ENCODE data around the gene RBMS1. TPM values are rescaled to one million over a fixed set of nuclear protein-coding genes. Genes with fewer than 3 reads are reported as not detected.

Gene RBMS1
- total RNA-seq, 1 donor from 2014 or later: 42.2 TPM

- H3K36me3 Mint-ChIP-seq (ENCODE audit: low read depth): peaks cover 64% of the 10 kb centered on the region
- H3K27me3 Mint-ChIP-seq (ENCODE audit: low read depth): no peaks in the 10 kb centered on the region
- DNase-seq (ENCODE audit: low spot score): no peak
- peaks cover 59% of the 10 kb centered on the region for H3K4me1 Mint-ChIP-seq (ENCODE audit: low read depth)
- H3K9me3 Mint-ChIP-seq: no peaks in the 10 kb centered on the region
- peak overlapping the region; percentile 52 for H3K27ac Mint-ChIP-seq
- H3K4me3 Mint-ChIP-seq (ENCODE audit: low read depth): no peak overlapping the region
- intact Hi-C loops (cut with micrococcal nuclease): no loop called here
Observed at GRCh38 chr2:160299540-160299939, 194.1 kb downstream of the RBMS1 start.

- Mint-ChIP-seq H3K4me3 (ENCODE audit: low read depth) (no peak overlapping the region), H3K27ac (no peak overlapping the region), H3K27me3 (ENCODE audit: low read depth) (no peaks in the 10 kb centered on the region), H3K9me3 (no peaks in the 10 kb centered on the region), H3K36me3 (ENCODE audit: low read depth) (peaks cover 68% of the 10 kb centered on the region), H3K4me1 (ENCODE audit: low read depth) (peaks cover 65% of the 10 kb centered on the region)
- no peak for DNase-seq (ENCODE audit: low spot score)
- intact Hi-C loops (cut with micrococcal nuclease): no loop called here
Observed at GRCh38 chr2:160298960-160299359, 194.6 kb downstream of the RBMS1 start.

GRCh38 chr2:160295519-160296207 is 197.9 kb downstream of the RBMS1 start:
- no peak for DNase-seq (ENCODE audit: low spot score)
- H3K27me3 Mint-ChIP-seq (ENCODE audit: low read depth): no peaks in the 10 kb centered on the region
- no peak overlapping the region for H3K4me3 Mint-ChIP-seq (ENCODE audit: low read depth)
- H3K4me1 Mint-ChIP-seq (ENCODE audit: low read depth): peaks cover 58% of the 10 kb centered on the region
- no peaks in the 10 kb centered on the region for H3K9me3 Mint-ChIP-seq
- H3K27ac Mint-ChIP-seq: no peak overlapping the region
- peaks cover 83% of the 10 kb centered on the region for H3K36me3 Mint-ChIP-seq (ENCODE audit: low read depth)
- intact Hi-C loops (cut with micrococcal nuclease): loop anchor here (2.0 kb wide), 1 partner anchor 75 kb away; no protein-coding TSS in a partner anchor

GRCh38 chr2:160294889-160295288 is 198.7 kb downstream of the RBMS1 start:
- Mint-ChIP-seq H3K9me3 (no peaks in the 10 kb centered on the region), H3K27me3 (ENCODE audit: low read depth) (no peaks in the 10 kb centered on the region), H3K4me1 (ENCODE audit: low read depth) (peaks cover 53% of the 10 kb centered on the region), H3K4me3 (ENCODE audit: low read depth) (no peak overlapping the region), H3K36me3 (ENCODE audit: low read depth) (peaks cover 80% of the 10 kb centered on the region), H3K27ac (no peak overlapping the region)
- intact Hi-C loops (cut with micrococcal nuclease): loop anchor here (2.0 to 5.0 kb wide), 2 partner anchors 37 to 74 kb away; no protein-coding TSS in a partner anchor
- DNase-seq (ENCODE audit: low spot score): no peak

- intact Hi-C loops (cut with micrococcal nuclease): loop anchor here (2.0 to 5.0 kb wide), 2 partner anchors 38 to 74 kb away; no protein-coding TSS in a partner anchor
- H3K27ac Mint-ChIP-seq: no peak overlapping the region
- H3K27me3 Mint-ChIP-seq (ENCODE audit: low read depth): no peaks in the 10 kb centered on the region
- H3K36me3 Mint-ChIP-seq (ENCODE audit: low read depth): peaks cover 78% of the 10 kb centered on the region
- no peaks in the 10 kb centered on the region for H3K9me3 Mint-ChIP-seq
- H3K4me1 Mint-ChIP-seq (ENCODE audit: low read depth): peaks cover 48% of the 10 kb centered on the region
- no peak overlapping the region for H3K4me3 Mint-ChIP-seq (ENCODE audit: low read depth)
- no peak for DNase-seq (ENCODE audit: low spot score)
Observed at GRCh38 chr2:160294339-160294803, 199.2 kb downstream of the RBMS1 start.

GRCh38 chr2:160293391-160294091 is 200.1 kb downstream of the RBMS1 start:
- Mint-ChIP-seq H3K9me3 (no peaks in the 10 kb centered on the region), H3K36me3 (ENCODE audit: low read depth) (peaks cover 72% of the 10 kb centered on the region)

GRCh38 chr2:160292225-160292624 is 201.4 kb downstream of the RBMS1 start:
- intact Hi-C loops (cut with micrococcal nuclease): loop anchor here (5.0 kb wide), 1 partner anchor 40 kb away; no protein-coding TSS in a partner anchor
- H3K9me3 Mint-ChIP-seq: no peaks in the 10 kb centered on the region
- H3K4me1 Mint-ChIP-seq (ENCODE audit: low read depth): peaks cover 32% of the 10 kb centered on the region
- H3K36me3 Mint-ChIP-seq (ENCODE audit: low read depth): peaks cover 66% of the 10 kb centered on the region
- DNase-seq (ENCODE audit: low spot score): no peak
- H3K27me3 Mint-ChIP-seq (ENCODE audit: low read depth): no peaks in the 10 kb centered on the region
- H3K27ac Mint-ChIP-seq: no peak overlapping the region
- no peak overlapping the region for H3K4me3 Mint-ChIP-seq (ENCODE audit: low read depth)

More at GRCh38 chr2:160293391-160294091, 200.1 kb downstream of the RBMS1 start:
- Mint-ChIP-seq H3K4me1 (ENCODE audit: low read depth) (peaks cover 44% of the 10 kb centered on the region), H3K27me3 (ENCODE audit: low read depth) (no peaks in the 10 kb centered on the region), H3K4me3 (ENCODE audit: low read depth) (no peak overlapping the region), H3K27ac (no peak overlapping the region)
- intact Hi-C loops (cut with micrococcal nuclease): loop anchor here (2.0 to 5.0 kb wide), 2 partner anchors 39 to 73 kb away; no protein-coding TSS in a partner anchor
- no peak for DNase-seq (ENCODE audit: low spot score)

- intact Hi-C loops (cut with micrococcal nuclease): loop anchor here (5.0 kb wide), 1 partner anchor 41 kb away; no protein-coding TSS in a partner anchor
- H3K27ac Mint-ChIP-seq: no peak overlapping the region
- H3K9me3 Mint-ChIP-seq: no peaks in the 10 kb centered on the region
- H3K4me3 Mint-ChIP-seq (ENCODE audit: low read depth): no peak overlapping the region
- DNase-seq (ENCODE audit: low spot score): no peak
- peaks cover 64% of the 10 kb centered on the region for H3K36me3 Mint-ChIP-seq (ENCODE audit: low read depth)
- H3K27me3 Mint-ChIP-seq (ENCODE audit: low read depth): no peaks in the 10 kb centered on the region
- H3K4me1 Mint-ChIP-seq (ENCODE audit: low read depth): peaks cover 24% of the 10 kb centered on the region
Observed at GRCh38 chr2:160291382-160291781, 202.2 kb downstream of the RBMS1 start.

GRCh38 chr2:160290598-160290997 is 203.0 kb downstream of the RBMS1 start:
- intact Hi-C loops (cut with micrococcal nuclease): loop anchor here (5.0 kb wide), 1 partner anchor 42 kb away; no protein-coding TSS in a partner anchor
- Mint-ChIP-seq H3K4me3 (ENCODE audit: low read depth) (no peak overlapping the region), H3K27ac (no peak overlapping the region), H3K4me1 (ENCODE audit: low read depth) (peaks cover 18% of the 10 kb centered on the region), H3K36me3 (ENCODE audit: low read depth) (peaks cover 56% of the 10 kb centered on the region), H3K27me3 (ENCODE audit: low read depth) (no peaks in the 10 kb centered on the region), H3K9me3 (no peaks in the 10 kb centered on the region)
- no peak for DNase-seq (ENCODE audit: low spot score)

- peaks cover 11% of the 10 kb centered on the region for H3K4me1 Mint-ChIP-seq (ENCODE audit: low read depth)
- no peaks in the 10 kb centered on the region for H3K27me3 Mint-ChIP-seq (ENCODE audit: low read depth)
- H3K36me3 Mint-ChIP-seq (ENCODE audit: low read depth): peaks cover 54% of the 10 kb centered on the region
- intact Hi-C loops (cut with micrococcal nuclease): loop anchor here (5.0 kb wide), 1 partner anchor 42 kb away; no protein-coding TSS in a partner anchor
- H3K27ac Mint-ChIP-seq: no peak overlapping the region
- no peak overlapping the region for H3K4me3 Mint-ChIP-seq (ENCODE audit: low read depth)
- DNase-seq (ENCODE audit: low spot score): no peak
- no peaks in the 10 kb centered on the region for H3K9me3 Mint-ChIP-seq
Observed at GRCh38 chr2:160289831-160290230, 203.8 kb downstream of the RBMS1 start.

GRCh38 chr2:160289126-160289525 is 204.5 kb downstream of the RBMS1 start:
- no peak for DNase-seq (ENCODE audit: low spot score)
- Mint-ChIP-seq H3K36me3 (ENCODE audit: low read depth) (peaks cover 55% of the 10 kb centered on the region), H3K27ac (no peak overlapping the region)

GRCh38 chr2:160288324-160288723 is 205.3 kb downstream of the RBMS1 start:
- no peak for DNase-seq (ENCODE audit: low spot score)
- Mint-ChIP-seq H3K36me3 (ENCODE audit: low read depth) (peaks cover 57% of the 10 kb centered on the region), H3K9me3 (no peaks in the 10 kb centered on the region), H3K27me3 (ENCODE audit: low read depth) (no peaks in the 10 kb centered on the region), H3K27ac (no peak overlapping the region), H3K4me3 (ENCODE audit: low read depth) (no peak overlapping the region), H3K4me1 (ENCODE audit: low read depth) (peaks cover 2% of the 10 kb centered on the region)
- intact Hi-C loops (cut with micrococcal nuclease): no loop called here

More at GRCh38 chr2:160289126-160289525, 204.5 kb downstream of the RBMS1 start:
- Mint-ChIP-seq H3K9me3 (no peaks in the 10 kb centered on the region), H3K27me3 (ENCODE audit: low read depth) (no peaks in the 10 kb centered on the region), H3K4me3 (ENCODE audit: low read depth) (no peak overlapping the region), H3K4me1 (ENCODE audit: low read depth) (peaks cover 4% of the 10 kb centered on the region)
- intact Hi-C loops (cut with micrococcal nuclease): no loop called here

- DNase-seq (ENCODE audit: low spot score): no peak
- intact Hi-C loops (cut with micrococcal nuclease): no loop called here
- Mint-ChIP-seq H3K27me3 (ENCODE audit: low read depth) (no peaks in the 10 kb centered on the region), H3K4me3 (ENCODE audit: low read depth) (no peak overlapping the region), H3K27ac (no peak overlapping the region), H3K9me3 (no peaks in the 10 kb centered on the region), H3K36me3 (ENCODE audit: low read depth) (peaks cover 53% of the 10 kb centered on the region), H3K4me1 (ENCODE audit: low read depth) (peaks cover 1% of the 10 kb centered on the region)
Observed at GRCh38 chr2:160287476-160287875, 206.1 kb downstream of the RBMS1 start.
